ENCODE results near the gene ZNF354C.

The ZNF354C gene

DNA sequence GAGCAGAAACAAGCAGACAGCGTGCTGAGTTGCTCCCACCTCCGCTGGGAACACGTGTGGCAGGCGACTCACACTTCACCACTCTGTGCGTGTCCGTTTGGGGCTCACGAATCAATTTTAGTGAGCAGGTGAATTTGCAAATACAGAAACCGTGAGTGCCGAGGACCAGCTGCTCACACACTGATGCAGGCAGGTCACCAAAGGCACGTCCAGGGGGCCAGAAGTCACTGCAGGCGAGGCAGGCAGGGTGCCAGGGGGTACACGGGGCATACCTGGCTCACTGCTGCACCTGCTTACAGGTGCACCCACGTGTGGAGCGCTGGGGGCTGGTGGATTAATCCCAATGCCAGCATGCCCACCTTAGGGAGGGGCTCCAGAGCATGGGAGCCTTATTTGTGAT lies 68.8 kb downstream of the ZNF354C start:
- no peak for DNase-seq

DNA sequence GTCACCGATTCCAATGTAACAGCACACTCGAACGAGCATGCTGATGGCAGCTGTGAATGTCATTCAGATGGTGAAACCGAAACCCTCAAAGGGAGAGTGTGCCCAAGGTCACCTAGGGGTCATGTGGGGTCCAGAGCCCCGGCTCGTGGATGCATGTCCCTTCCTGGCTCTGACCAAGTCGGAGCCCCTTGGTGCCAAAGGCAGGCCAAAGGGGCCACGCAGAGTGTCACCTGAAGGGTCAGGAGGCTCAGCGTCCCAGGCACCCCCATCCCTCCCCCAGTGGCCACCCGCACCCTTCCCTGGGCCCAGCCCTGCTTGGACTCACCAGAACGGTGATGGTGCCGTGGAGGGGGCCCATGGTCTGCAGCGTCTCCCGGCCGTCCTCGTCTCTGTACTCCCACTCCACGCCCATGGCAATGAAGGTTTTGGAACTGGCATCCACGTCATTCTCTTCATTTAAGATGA lies 69.5 kb downstream of the ZNF354C start:
- no peak for DNase-seq

DNA sequence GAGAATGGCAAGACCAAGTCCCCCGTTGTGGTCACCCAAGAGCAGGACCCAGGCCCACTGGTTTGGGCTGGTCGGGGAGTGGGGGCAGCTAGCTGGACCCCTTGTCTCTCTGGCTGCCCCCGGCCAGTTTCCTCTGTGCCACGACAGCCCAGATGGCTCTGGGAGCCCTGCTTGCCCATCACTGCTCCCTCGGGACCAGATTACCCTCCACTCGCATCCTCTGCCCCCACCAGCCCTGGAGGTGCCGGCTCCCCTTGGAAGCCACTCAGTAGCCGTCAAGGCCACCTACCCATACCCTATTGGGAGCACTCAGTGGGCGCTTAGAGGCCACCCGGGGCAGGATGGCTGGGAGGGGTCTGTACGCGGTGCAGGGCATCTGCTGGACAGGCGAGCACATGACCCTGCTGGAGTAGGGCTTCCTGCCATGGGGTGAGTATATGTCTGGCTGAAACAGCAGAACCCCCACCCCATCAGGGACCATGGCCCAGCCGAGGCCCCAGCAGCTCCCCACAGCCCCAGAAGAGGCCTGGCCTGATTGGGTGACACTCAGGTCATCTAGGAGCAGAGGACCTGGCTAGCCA lies 70.0 kb downstream of the ZNF354C start:
- DNase-seq = no peak

DNA sequence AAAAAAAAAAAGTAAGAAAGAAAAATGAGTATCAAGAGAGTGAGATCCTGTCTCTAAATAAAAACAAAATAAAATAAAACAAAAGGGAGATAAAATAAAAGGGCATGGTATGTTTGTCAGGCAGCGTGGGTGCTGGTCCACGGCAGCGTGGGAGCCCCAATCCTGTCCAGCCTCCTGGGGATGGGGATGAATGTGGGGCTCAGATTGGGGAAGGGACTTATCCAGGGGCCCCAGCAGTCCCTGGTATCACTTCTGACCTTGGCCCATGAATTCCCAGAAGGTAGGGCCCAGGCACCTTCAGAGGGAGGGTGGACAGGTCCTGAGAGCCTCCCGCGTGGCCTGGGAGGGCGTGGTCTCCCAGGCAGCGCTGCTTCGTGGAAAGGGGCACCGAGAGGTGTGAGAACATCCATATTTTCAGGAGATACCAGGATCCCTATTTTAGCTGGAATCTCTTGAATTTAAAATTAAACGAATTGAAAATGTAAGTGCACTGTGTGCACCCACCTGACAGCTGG lies 71.2 kb downstream of the ZNF354C start:
- no peak for DNase-seq

DNA sequence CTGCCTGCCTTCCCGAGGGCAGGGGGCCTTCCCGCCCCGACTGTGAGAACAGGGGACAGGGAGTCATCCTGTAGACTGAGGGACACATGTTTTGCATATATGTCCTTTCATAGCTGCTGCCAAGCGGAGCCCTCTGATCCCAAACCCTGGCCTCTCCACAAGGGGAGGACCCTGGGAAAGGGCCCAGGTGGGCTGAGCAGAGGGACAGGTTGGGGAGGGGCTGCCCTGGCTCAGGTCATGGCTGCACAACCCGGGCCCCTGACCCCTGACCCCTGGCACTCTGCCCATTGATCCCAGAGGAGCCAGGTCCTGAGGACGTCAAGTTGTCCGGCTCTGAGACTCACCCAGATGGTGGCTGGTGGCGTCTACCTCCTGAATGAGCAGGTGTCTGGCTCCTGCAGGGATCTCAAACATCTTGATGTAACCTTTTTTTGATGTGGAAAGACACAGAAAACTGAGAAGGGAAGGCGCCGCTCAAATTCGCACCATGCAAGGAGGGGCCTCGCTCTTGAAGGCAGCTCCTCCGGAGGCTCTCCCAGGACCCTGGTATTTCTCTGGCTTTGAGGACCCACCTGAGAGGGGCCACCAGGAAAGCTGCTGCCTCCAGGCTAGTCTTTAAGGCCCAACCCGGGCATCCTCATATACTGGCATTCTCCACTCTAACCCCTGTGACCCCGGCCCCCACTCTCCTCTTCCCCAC lies 71.9 kb downstream of the ZNF354C start:
- DNase-seq = no peak

DNA sequence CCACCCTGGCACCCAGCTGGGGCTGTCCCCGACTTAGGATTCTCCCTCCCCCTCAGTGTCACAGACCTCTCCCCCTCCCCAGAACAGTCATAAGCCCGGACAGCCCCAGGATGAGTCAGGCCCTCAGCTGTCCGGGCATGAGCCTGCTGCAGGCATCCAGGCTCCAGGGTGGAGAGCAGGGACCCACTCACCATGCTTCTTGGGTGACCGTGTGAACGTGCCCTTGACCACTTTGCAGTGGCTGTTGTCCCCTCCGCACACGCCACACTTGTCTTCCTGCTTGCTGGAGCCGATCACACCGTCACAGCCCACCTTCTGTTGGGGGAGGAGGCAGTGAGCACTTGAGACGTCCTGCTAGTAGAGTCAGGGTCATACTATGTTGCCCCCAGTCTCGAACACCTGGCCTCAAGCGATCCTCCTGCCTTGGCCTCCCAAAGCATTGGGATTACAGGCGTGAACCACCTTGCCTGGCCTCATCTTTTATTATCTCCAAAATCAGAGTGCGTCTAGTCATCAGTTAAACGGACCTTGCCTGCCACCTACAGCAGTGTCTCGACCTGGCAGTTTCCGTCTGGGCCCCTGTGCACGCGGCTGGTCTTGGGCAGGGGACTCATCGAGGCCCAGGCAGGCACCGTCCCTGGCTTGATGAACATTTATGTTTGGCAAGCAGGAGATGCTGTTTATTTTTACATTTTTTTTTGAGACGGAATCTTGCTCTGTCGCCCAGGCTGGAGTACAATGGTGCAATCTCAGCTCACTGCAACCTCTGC lies 72.6 kb downstream of the ZNF354C start:
- DNase-seq = no peak

Data from activated CD4-positive, alpha-beta T cell treated with anti-CD3 and anti-CD28 coated beads, Interleukin-2, amount 50 U/mL, for 48 hours (primary cell).